Thyroid gland (tissue), 4 donors: ENCODE data around the gene THTPA. TPM values are rescaled to one million over a fixed set of nuclear protein-coding genes. Genes with fewer than 3 reads are reported as not detected.

Experiments
- DNase-seq, 2 donors: peaks; one replicate each; pipeline ENCODE4 v3.0.0-alpha.2; 2019
- H3K27ac ChIP-seq, 3 donors: fragments of 200-600 bp; sonication (generic); 1 replicate in 2 of 3; 2 replicates in 1 of 3; pipeline ENCODE4 v1.5.1; 2016 to 2019; ENCODE audit warnings: mild to moderate bottlenecking in 1 of 3, moderate library complexity in 1 of 3
- H3K27me3 ChIP-seq: fragments of 200-600 bp; sonication (generic); one replicate; pipeline ENCODE4 v1.5.1; 2019
- H3K36me3 ChIP-seq, 2 donors: fragments of 200-600 bp; sonication (generic); one replicate each; pipeline ENCODE4 v1.5.1; 2016 to 2019
- H3K4me1 ChIP-seq, 2 donors: fragments of 200-600 bp; sonication (generic); one replicate each; pipeline ENCODE4 v1.5.1; 2017 to 2019
- H3K4me3 ChIP-seq, 3 donors: fragments of 200-600 bp; sonication (generic); replicated peaks in 1 of 3; 1 replicate in 2 of 3; 2 replicates in 1 of 3; pipeline ENCODE4 v1.5.1; 2016; ENCODE audit warnings: mild to moderate bottlenecking in 1 of 3
- H3K9me3 ChIP-seq: fragments of 200-600 bp; sonication (generic); one replicate; pipeline ENCODE4 v1.5.1; 2017
- CTCF ChIP-seq, 6 experiments: fragments of 200-600 bp in 3 of 6; fragments of 450-650 bp in 3 of 6; sonication (generic) in 3 of 6; IDR thresholded peaks; one replicate each; pipeline ENCODE4 v1.5.1; 2016 to 2019; ENCODE audit warnings: antibody characterized with exemption in 6 of 6, mild to moderate bottlenecking in 2 of 6, inconsistent platforms in 1 of 6, moderate library complexity in 1 of 6
- POLR2A ChIP-seq, 2 donors: fragments of 450-650 bp; IDR thresholded peaks; one replicate each; pipeline ENCODE4 v1.6.1; 2017; ENCODE audit warnings: antibody characterized with exemption in 2 of 2, mild to moderate bottlenecking in 2 of 2, moderate library complexity in 1 of 2
- WGBS, 2 donors: methylation state at CpG; one replicate each; pipeline ENCODE4 v1.1.5; 2017; 5-methylcytosine and 5-hydroxymethylcytosine counted together
- intact Hi-C: fragments of 100-400 bp; cut with DNase I; formaldehyde crosslinking; loops from one replicate; pipeline ENCODE4 v1.15.1; 2023
- total RNA-seq, 4 donors: library from RNA; depleted of rRNA; stranded (reverse); fragments of >200 nt; gene quantifications; one replicate each; pipeline ENCODE4 v1.2.3, GENCODE V29; 2016

Gene THTPA
- total RNA-seq, 4 donors from 2014 or later: 15.3 to 48.1 (median 28.3) TPM

- WGBS, 2 donors: 9 to 10% methylated on average over 18 of the region's 18 CpGs
Measured at GRCh38 chr14:23578560-23579310, 22.7 kb downstream of the THTPA start, which contains the start of gene JPH4. Gene JPH4 (minus strand): TSS chr14:23578790. CDS start chr14:23577453, 1,337 bp downstream.

GRCh38 chr14:23579311-23579630 is 23.2 kb downstream of the THTPA start:
- 42 to 46% methylated on average over 3 of the region's 3 CpGs for WGBS, 2 donors
- H3K27me3 ChIP-seq: peaks cover 31% of the 10 kb centered on the region

More at GRCh38 chr14:23578560-23579310, 22.7 kb downstream of the THTPA start, which contains the start of gene JPH4:
- Histone ChIP-seq H3K36me3 (no peaks in the 10 kb centered on the region), H3K9me3 (no peaks in the 10 kb centered on the region), H3K4me1 (peaks cover 6 to 20% of the 10 kb centered on the region in 2 donors), H3K27me3 (peaks cover 31% of the 10 kb centered on the region), H3K27ac (no peak within 1 kb of the TSS), H3K4me3 (no peak within 1 kb of the TSS)
- intact Hi-C loops: no loop called here
- TF ChIP-seq CTCF (IDR thresholded peaks at IDR 0.05) (no peak), POLR2A (IDR thresholded peaks at IDR 0.05) (no peak)
- no peak for DNase-seq

GRCh38 chr14:23579739-23580138 is 23.7 kb downstream of the THTPA start:
- Histone ChIP-seq H3K9me3 (no peaks in the 10 kb centered on the region), H3K4me1 (peaks cover 6 to 20% of the 10 kb centered on the region in 2 donors), H3K36me3 (no peaks in the 10 kb centered on the region), H3K27ac (no peak overlapping the region), H3K4me3 (no peak overlapping the region), H3K27me3 (peaks cover 26% of the 10 kb centered on the region)
- intact Hi-C loops: no loop called here
- no peak for DNase-seq
- TF ChIP-seq POLR2A (IDR thresholded peaks at IDR 0.05) (no peak), CTCF (IDR thresholded peaks at IDR 0.05) (no peak)

More at GRCh38 chr14:23579311-23579630, 23.2 kb downstream of the THTPA start:
- Histone ChIP-seq H3K27ac (no peak overlapping the region), H3K4me3 (no peak overlapping the region), H3K36me3 (no peaks in the 10 kb centered on the region), H3K9me3 (no peaks in the 10 kb centered on the region), H3K4me1 (peaks cover 6 to 20% of the 10 kb centered on the region in 2 donors)
- intact Hi-C loops: no loop called here
- no peak for TF ChIP-seq CTCF (IDR thresholded peaks at IDR 0.05)
- TF ChIP-seq POLR2A (IDR thresholded peaks at IDR 0.05): no peak
- no peak for DNase-seq

- Histone ChIP-seq H3K9me3 (no peaks in the 10 kb centered on the region), H3K4me3 (no peak overlapping the region), H3K27me3 (peaks cover 22% of the 10 kb centered on the region), H3K36me3 (no peaks in the 10 kb centered on the region), H3K27ac (no peak overlapping the region), H3K4me1 (peaks cover 6 to 20% of the 10 kb centered on the region in 2 donors)
- intact Hi-C loops: no loop called here
- no peak for DNase-seq
- WGBS, 2 donors: 89 to 95% methylated on average over 17 to 19 of the region's 24 CpGs
- TF ChIP-seq POLR2A (IDR thresholded peaks at IDR 0.05): no peak
- no peak for TF ChIP-seq CTCF (IDR thresholded peaks at IDR 0.05)
Measured at GRCh38 chr14:23580152-23580926, 24.3 kb downstream of the THTPA start.

GRCh38 chr14:23580948-23581281 is 24.8 kb downstream of the THTPA start:
- Histone ChIP-seq H3K27ac (no peak overlapping the region), H3K36me3 (no peaks in the 10 kb centered on the region), H3K9me3 (no peaks in the 10 kb centered on the region), H3K4me1 (peaks cover 6 to 18% of the 10 kb centered on the region in 2 donors), H3K4me3 (no peak overlapping the region), H3K27me3 (peaks cover 17% of the 10 kb centered on the region)
- intact Hi-C loops: no loop called here
- DNase-seq: no peak
- 67% methylated on average over 1 of the region's 8 CpGs; no CpG with 5 or more reads in 1 of the 2 donors for WGBS, 2 donors
- TF ChIP-seq POLR2A (IDR thresholded peaks at IDR 0.05): no peak
- TF ChIP-seq CTCF (IDR thresholded peaks at IDR 0.05): no peak
